H1 (cell line): ENCODE results near the gene DRG1. TPM values are rescaled to one million over a fixed set of nuclear protein-coding genes. Genes with fewer than 3 reads are reported as not detected.

Experiments
- CTCF ChIA-PET: fragments of 300-600 bp; sonication (Branson Sonifier 250); formaldehyde crosslinking; loops from one replicate; lab custom pipeline; 2021; ENCODE audit not compliant: partially characterized antibody; lab: Charles Lee
- POLR2A ChIA-PET: fragments of 300-600 bp; sonication (Branson Sonifier 250); formaldehyde crosslinking; loops from one replicate; lab custom pipeline; 2021; ENCODE audit warnings: inconsistent platforms; ENCODE audit not compliant: partially characterized antibody; lab: Charles Lee
- DNase-seq, 2 experiments: peaks; one replicate each; pipeline versions ENCODE4 v3.0.0 to v3.0.0-alpha.2; 2010 to 2022; ENCODE audit warnings: low spot score in 2 of 2, low read depth in 1 of 2, mixed read lengths in 1 of 2
- FAIRE-seq: peaks from 2 replicates; lab custom pipeline; 2011; peaks lifted over from hg19 to GRCh38; lab: Jason Lieb, UNC
- H2AFZ ChIP-seq: 2 replicates; pipeline ENCODE4 v1.8.1; 2012; ENCODE audit warnings: low read length, inconsistent platforms
- H2AK5ac ChIP-seq: 2 replicates; pipeline ENCODE4 v1.6.1; 2013; ENCODE audit warnings: low read depth, low read length
- H2BK120ac ChIP-seq: replicated peaks from 2 replicates; pipeline ENCODE3; 2013; ENCODE audit warnings: low read depth, low read length, inconsistent platforms
- H2BK12ac ChIP-seq: 2 replicates; pipeline ENCODE4 v1.6.1; 2013; ENCODE audit warnings: low read depth, low read length
- H2BK15ac ChIP-seq: 2 replicates; pipeline ENCODE4 v1.6.1; 2013; ENCODE audit warnings: low read length
- H2BK20ac ChIP-seq: 2 replicates; pipeline ENCODE4 v1.6.1; 2013; ENCODE audit warnings: low read length
- H2BK5ac ChIP-seq: 2 replicates; pipeline ENCODE4 v1.6.1; 2013; ENCODE audit warnings: low read depth, low read length
- H3K14ac ChIP-seq: 2 replicates; pipeline ENCODE4 v1.6.1; 2013; ENCODE audit warnings: inconsistent platforms; ENCODE audit not compliant: insufficient read length
- H3K18ac ChIP-seq: 2 replicates; pipeline ENCODE4 v1.6.1; 2013; ENCODE audit warnings: low read length; ENCODE audit errors: extremely low read depth
- H3K23ac ChIP-seq: 2 replicates; pipeline ENCODE4 v1.6.1; 2013; ENCODE audit warnings: inconsistent platforms; ENCODE audit not compliant: insufficient read length
- H3K23me2 ChIP-seq: 2 replicates; pipeline ENCODE4 v1.6.1; 2013; ENCODE audit warnings: low read depth, low read length
- H3K27ac ChIP-seq: 2 replicates; pipeline ENCODE4 v1.6.1; 2011; ENCODE audit warnings: low read depth, low read length, inconsistent platforms
- H3K27me3 ChIP-seq, 4 experiments: replicated peaks in 1 of 4; 1 replicate in 1 of 4; 2 replicates in 3 of 4; pipeline versions ENCODE4 v1.6.1 to v1.8.1; 2011 to 2013; ENCODE audit warnings: low read length in 3 of 4, mild to moderate bottlenecking in 3 of 4, inconsistent platforms in 2 of 4, mixed read lengths in 2 of 4, moderate library complexity in 1 of 4; ENCODE audit not compliant: control insufficient read depth in 3 of 4, insufficient read depth in 3 of 4; ENCODE audit errors: extremely low read depth in 1 of 4
- H3K36me3 ChIP-seq, 4 experiments: 2 replicates each; pipeline versions ENCODE4 v1.6.1 to v1.8.1; 2011 to 2013; ENCODE audit warnings: mild to moderate bottlenecking in 4 of 4, low read length in 3 of 4, moderate library complexity in 2 of 4, control low read depth in 1 of 4, inconsistent platforms in 1 of 4; ENCODE audit not compliant: insufficient read depth in 4 of 4, control insufficient read depth in 2 of 4
- H3K4ac ChIP-seq: replicated peaks from 2 replicates; pipeline ENCODE3; 2013; ENCODE audit warnings: low read length, low read depth, mixed read lengths, inconsistent platforms; ENCODE audit not compliant: insufficient read length
- H3K4me1 ChIP-seq, 4 experiments: replicated peaks in 1 of 4; 1 replicate in 1 of 4; 2 replicates in 3 of 4; pipeline versions ENCODE4 v1.6.1 to v1.8.1; 2011 to 2013; ENCODE audit warnings: low read length in 3 of 4, inconsistent platforms in 2 of 4, mixed read lengths in 1 of 4; ENCODE audit not compliant: insufficient read depth in 4 of 4, control insufficient read depth in 3 of 4
- H3K4me2 ChIP-seq, 2 experiments: 2 replicates each; pipeline versions ENCODE4 v1.6.1 to v1.8.1; 2011 to 2013; ENCODE audit warnings: low read depth in 2 of 2, low read length in 2 of 2, control low read depth in 1 of 2, inconsistent platforms in 1 of 2, mild to moderate bottlenecking in 1 of 2; ENCODE audit not compliant: insufficient read depth in 1 of 2
- H3K4me3 ChIP-seq, 4 experiments: fragments of 200-600, 300-600 bp in 1 of 4; sonication (generic), shearing (Covaris generic), sonication (Bioruptor Twin) in 1 of 4; 2 replicates each; pipeline versions ENCODE4 v1.5.1 to v1.8.1; 2011 to 2016; ENCODE audit warnings: low read length in 4 of 4, low read depth in 3 of 4, control low read depth in 2 of 4, inconsistent platforms in 2 of 4, mild to moderate bottlenecking in 2 of 4, mixed read lengths in 1 of 4, moderate library complexity in 1 of 4; ENCODE audit not compliant: insufficient read depth in 2 of 4; ENCODE audit errors: extremely low read depth in 1 of 4
- H3K56ac ChIP-seq: replicated peaks from 2 replicates; pipeline ENCODE3; 2013; ENCODE audit warnings: low read depth, mild to moderate bottlenecking, mixed read lengths, low read length, inconsistent platforms; ENCODE audit not compliant: insufficient read length
- H3K79me1 ChIP-seq: 2 replicates; pipeline ENCODE4 v1.6.1; 2013; ENCODE audit warnings: low read depth, low read length, control low read depth
- H3K79me2 ChIP-seq, 2 experiments: 2 replicates each; pipeline versions ENCODE4 v1.6.1 to v1.8.1; 2012 to 2013; ENCODE audit warnings: low read length in 2 of 2, mild to moderate bottlenecking in 2 of 2, inconsistent platforms in 1 of 2; ENCODE audit not compliant: insufficient read depth in 2 of 2, control insufficient read depth in 1 of 2
- H3K9ac ChIP-seq, 4 experiments: replicated peaks in 1 of 4; 1 replicate in 1 of 4; 2 replicates in 3 of 4; pipeline versions ENCODE4 v1.6.1 to v1.8.1; 2011 to 2013; ENCODE audit warnings: low read depth in 3 of 4, low read length in 3 of 4, control low read depth in 2 of 4, mild to moderate bottlenecking in 2 of 4, moderate library complexity in 2 of 4, inconsistent platforms in 1 of 4; ENCODE audit errors: extremely low read depth in 1 of 4
- H3K9me3 ChIP-seq, 2 experiments: 2 replicates each; pipeline versions ENCODE4 v1.6.1 to v1.8.1; 2012 to 2013; ENCODE audit warnings: mild to moderate bottlenecking in 2 of 2, moderate library complexity in 2 of 2, control low read depth in 1 of 2, inconsistent platforms in 1 of 2, low read depth in 1 of 2, low read length in 1 of 2, mixed read lengths in 1 of 2; ENCODE audit not compliant: insufficient read depth in 2 of 2
- H4K20me1 ChIP-seq, 2 experiments: replicated peaks in 1 of 2; 2 replicates each; pipeline versions ENCODE3 to v1.8.1; 2011 to 2013; ENCODE audit warnings: inconsistent platforms in 2 of 2, low read length in 2 of 2, mild to moderate bottlenecking in 1 of 2; ENCODE audit not compliant: insufficient read depth in 2 of 2, control insufficient read depth in 1 of 2
- H4K5ac ChIP-seq: 2 replicates; pipeline ENCODE4 v1.6.1; 2013; ENCODE audit warnings: low read length, low read depth, mixed read lengths, inconsistent platforms; ENCODE audit not compliant: insufficient read length
- H4K8ac ChIP-seq: 2 replicates; pipeline ENCODE4 v1.8.0; 2013; ENCODE audit warnings: mild to moderate bottlenecking, moderate library complexity, low read length, inconsistent platforms; ENCODE audit not compliant: insufficient read depth; ENCODE audit errors: extremely low read depth
- H4K91ac ChIP-seq: replicated peaks from 2 replicates; pipeline ENCODE3; 2013; ENCODE audit warnings: low read length, mixed read lengths, inconsistent platforms; ENCODE audit not compliant: insufficient read length
- WGBS, 2 experiments: shearing (Covaris generic) in 1 of 2; methylation state at CpG; one replicate each; pipeline versions ENCODE4 v1.1.6 to v1.1.7; 2013 to 2015; ENCODE audit warnings: low lambda C conversion rate in 2 of 2, mixed read lengths in 2 of 2, inconsistent platforms in 1 of 2, low coverage in 1 of 2, missing lambda C conversion rate in 1 of 2; ENCODE audit not compliant: insufficient replicate concordance in 2 of 2, insufficient coverage in 1 of 2, insufficient read length in 1 of 2; ENCODE audit errors: extremely low coverage in 1 of 2, missing lambda C conversion rate in 1 of 2; 5-methylcytosine and 5-hydroxymethylcytosine counted together
- polyA plus RNA-seq, 7 experiments: library from polyadenylated mRNA; depleted of rRNA in 3 of 7; stranded (reverse) in 5 of 7; unstranded in 2 of 7; fragments of >200 nt in 5 of 7; fragments of 200-250 nt in 2 of 7; gene quantifications; 1 replicate in 5 of 7; 2 replicates in 1 of 7; 4 replicates in 1 of 7; pipeline versions ENCODE4 v1.2.1 to v1.2.3, GENCODE V29; 2011 to 2013; ENCODE audit warnings: missing spikeins in 2 of 7, mixed read lengths in 2 of 7
- total RNA-seq: library from RNA; stranded (reverse); fragmentation: NEBNext Ultra II Directional; extraction: Animal tissue kit (Norgen Biotek cat#: 25700); gene quantifications from 2 replicates; pipeline ENCODE4 v1.2.1, GENCODE V29; 2021

DRG1 gene
- total and polyA plus RNA-seq, 2 of the 8 experiments (the other 6 are each of a cell fraction or from before 2014, with no cell fraction given): 45.3 to 81.9 TPM

DNA sequence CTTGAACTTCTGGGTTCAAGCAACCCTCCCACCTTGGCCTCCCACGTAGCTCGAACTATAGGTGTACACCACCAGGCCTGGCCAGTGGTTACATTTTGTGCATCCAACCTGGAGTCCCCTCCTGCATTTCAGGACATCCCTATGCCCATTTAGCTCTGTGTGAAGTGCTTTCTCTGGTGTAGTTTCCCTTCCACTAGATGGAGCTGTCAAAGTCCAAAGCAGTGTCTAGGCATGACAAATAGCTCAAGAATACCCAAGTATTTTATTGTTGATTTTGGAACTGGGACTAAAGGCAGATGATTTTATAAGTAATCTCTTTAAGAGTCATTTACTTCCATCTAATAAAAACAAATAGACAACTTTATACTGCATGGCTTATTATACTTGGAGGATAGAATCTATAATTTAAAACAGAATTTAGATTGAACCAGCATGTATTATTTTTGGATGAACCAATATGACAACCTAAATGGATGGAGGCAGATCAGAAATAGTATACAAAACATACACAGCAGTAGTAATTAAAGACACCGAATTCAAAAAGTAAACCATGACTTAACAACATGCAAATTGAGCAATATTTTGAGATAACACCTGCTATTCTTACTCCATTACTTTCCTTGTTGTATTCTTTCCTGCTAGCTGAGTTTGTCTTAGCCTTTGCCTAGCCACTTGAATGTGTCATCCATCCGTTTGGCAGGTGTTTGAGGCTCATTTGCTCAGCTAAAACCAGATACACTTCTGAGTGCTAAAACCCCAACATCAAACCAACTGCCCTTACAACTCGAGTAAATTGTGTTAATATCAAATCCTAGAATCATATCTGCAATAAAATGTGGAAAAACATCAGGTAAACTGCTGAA lies 52.5 kb downstream of the DRG1 start:
- Histone ChIP-seq H3K27me3 (peaks cover 0 to 1% (median 0%) of the 10 kb centered on the region in 4 experiments; a peak in 1 of 7 replicates), H3K79me2 (no peaks in the 10 kb centered on the region), H2BK12ac (no peak overlapping the region), H3K4me1 (no peaks in the 10 kb centered on the region), H3K4me3 (no peak overlapping the region), H2BK20ac (no peak overlapping the region), H2AFZ (no peak overlapping the region), H2BK15ac (no peak overlapping the region), H3K4me2 (no peak overlapping the region), H3K9ac (no peak overlapping the region), H3K23ac (no peak overlapping the region), H4K5ac (no peak overlapping the region), H3K27ac (no peak overlapping the region), H2BK5ac (no peak overlapping the region), H2BK120ac (no peak overlapping the region), H3K4ac (no peak overlapping the region), H3K36me3 (peaks cover 3 to 22% (median 6%) of the 10 kb centered on the region in 4 experiments), H3K56ac (no peak overlapping the region), H4K8ac (no peak overlapping the region), H3K18ac (no peak overlapping the region), H2AK5ac (no peak overlapping the region), H3K79me1 (no peaks in the 10 kb centered on the region), H4K20me1 (peaks cover 0 to 1% of the 10 kb centered on the region in 2 experiments), H3K14ac (no peak overlapping the region), H3K9me3 (no peaks in the 10 kb centered on the region), H3K23me2 (no peaks in the 10 kb centered on the region), H4K91ac (no peak overlapping the region)
- ChIA-PET CTCF (interaction anchor here (0.6 to 3.0 kb wide), 25 partner anchors 9 to 1270 kb away, joined by 3 to 18 read pairs (median 5); no protein-coding TSS in a partner anchor), POLR2A (interaction anchor here (0.6 to 2.1 kb wide), 4 partner anchors 12 to 288 kb away, joined by 3 to 23 read pairs (median 4); no protein-coding TSS in a partner anchor)
- DNase-seq (no peak), FAIRE-seq (peak; percentile 57)
- WGBS, 2 experiments: 85% methylated on average over 5 of the region's 5 CpGs; no CpG with 5 or more reads in 1 of the 2 experiments
